ENCODE data around the gene THPO. TPM values are rescaled to one million over a fixed set of nuclear protein-coding genes. Genes with fewer than 3 reads are reported as not detected.

Gene THPO
- total and polyA plus RNA-seq, 9 of the 15 experiments (the other 6 are each of a cell fraction or from before 2014, with no cell fraction given): 0.11 to 1.1 (median 0.35) TPM; not detected in 1

GRCh38 chr3:184362668-184363546 is 15.1 kb downstream of the THPO start (continued):
- TF ChIP-seq ZNF121 (CRISPR knock-in tag; conservative IDR thresholded peaks at IDR 0.05) (no peak; the same call in 1 of the 2 replicates), TEAD1 (CRISPR knock-in tag; IDR thresholded peaks at IDR 0.05) (peak in 1 of 2 experiments; percentile 54; a peak in 1 of 4 replicates), ETS2 (tag; IDR thresholded peaks at IDR 0.05; ENCODE audit: borderline replicate concordance, poor library complexity, severe bottlenecking) (no peak)
- TF ChIP-seq, protein P1, sequence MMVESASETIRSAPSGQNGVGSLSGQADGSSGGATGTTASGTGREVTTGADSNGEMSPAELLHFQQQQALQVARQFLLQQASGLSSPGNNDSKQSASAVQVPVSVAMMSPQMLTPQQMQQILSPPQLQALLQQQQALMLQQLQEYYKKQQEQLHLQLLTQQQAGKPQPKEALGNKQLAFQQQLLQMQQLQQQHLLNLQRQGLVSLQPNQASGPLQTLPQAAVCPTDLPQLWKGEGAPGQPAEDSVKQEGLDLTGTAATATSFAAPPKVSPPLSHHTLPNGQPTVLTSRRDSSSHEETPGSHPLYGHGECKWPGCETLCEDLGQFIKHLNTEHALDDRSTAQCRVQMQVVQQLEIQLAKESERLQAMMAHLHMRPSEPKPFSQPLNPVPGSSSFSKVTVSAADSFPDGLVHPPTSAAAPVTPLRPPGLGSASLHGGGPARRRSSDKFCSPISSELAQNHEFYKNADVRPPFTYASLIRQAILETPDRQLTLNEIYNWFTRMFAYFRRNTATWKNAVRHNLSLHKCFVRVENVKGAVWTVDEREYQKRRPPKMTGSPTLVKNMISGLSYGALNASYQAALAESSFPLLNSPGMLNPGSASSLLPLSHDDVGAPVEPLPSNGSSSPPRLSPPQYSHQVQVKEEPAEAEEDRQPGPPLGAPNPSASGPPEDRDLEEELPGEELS (CRISPR knock-in tag; IDR thresholded peaks at IDR 0.05; ENCODE audit: borderline replicate concordance): peak; percentile 40; the same call in 1 of the 2 replicates
- TF ChIP-seq, protein P2, sequence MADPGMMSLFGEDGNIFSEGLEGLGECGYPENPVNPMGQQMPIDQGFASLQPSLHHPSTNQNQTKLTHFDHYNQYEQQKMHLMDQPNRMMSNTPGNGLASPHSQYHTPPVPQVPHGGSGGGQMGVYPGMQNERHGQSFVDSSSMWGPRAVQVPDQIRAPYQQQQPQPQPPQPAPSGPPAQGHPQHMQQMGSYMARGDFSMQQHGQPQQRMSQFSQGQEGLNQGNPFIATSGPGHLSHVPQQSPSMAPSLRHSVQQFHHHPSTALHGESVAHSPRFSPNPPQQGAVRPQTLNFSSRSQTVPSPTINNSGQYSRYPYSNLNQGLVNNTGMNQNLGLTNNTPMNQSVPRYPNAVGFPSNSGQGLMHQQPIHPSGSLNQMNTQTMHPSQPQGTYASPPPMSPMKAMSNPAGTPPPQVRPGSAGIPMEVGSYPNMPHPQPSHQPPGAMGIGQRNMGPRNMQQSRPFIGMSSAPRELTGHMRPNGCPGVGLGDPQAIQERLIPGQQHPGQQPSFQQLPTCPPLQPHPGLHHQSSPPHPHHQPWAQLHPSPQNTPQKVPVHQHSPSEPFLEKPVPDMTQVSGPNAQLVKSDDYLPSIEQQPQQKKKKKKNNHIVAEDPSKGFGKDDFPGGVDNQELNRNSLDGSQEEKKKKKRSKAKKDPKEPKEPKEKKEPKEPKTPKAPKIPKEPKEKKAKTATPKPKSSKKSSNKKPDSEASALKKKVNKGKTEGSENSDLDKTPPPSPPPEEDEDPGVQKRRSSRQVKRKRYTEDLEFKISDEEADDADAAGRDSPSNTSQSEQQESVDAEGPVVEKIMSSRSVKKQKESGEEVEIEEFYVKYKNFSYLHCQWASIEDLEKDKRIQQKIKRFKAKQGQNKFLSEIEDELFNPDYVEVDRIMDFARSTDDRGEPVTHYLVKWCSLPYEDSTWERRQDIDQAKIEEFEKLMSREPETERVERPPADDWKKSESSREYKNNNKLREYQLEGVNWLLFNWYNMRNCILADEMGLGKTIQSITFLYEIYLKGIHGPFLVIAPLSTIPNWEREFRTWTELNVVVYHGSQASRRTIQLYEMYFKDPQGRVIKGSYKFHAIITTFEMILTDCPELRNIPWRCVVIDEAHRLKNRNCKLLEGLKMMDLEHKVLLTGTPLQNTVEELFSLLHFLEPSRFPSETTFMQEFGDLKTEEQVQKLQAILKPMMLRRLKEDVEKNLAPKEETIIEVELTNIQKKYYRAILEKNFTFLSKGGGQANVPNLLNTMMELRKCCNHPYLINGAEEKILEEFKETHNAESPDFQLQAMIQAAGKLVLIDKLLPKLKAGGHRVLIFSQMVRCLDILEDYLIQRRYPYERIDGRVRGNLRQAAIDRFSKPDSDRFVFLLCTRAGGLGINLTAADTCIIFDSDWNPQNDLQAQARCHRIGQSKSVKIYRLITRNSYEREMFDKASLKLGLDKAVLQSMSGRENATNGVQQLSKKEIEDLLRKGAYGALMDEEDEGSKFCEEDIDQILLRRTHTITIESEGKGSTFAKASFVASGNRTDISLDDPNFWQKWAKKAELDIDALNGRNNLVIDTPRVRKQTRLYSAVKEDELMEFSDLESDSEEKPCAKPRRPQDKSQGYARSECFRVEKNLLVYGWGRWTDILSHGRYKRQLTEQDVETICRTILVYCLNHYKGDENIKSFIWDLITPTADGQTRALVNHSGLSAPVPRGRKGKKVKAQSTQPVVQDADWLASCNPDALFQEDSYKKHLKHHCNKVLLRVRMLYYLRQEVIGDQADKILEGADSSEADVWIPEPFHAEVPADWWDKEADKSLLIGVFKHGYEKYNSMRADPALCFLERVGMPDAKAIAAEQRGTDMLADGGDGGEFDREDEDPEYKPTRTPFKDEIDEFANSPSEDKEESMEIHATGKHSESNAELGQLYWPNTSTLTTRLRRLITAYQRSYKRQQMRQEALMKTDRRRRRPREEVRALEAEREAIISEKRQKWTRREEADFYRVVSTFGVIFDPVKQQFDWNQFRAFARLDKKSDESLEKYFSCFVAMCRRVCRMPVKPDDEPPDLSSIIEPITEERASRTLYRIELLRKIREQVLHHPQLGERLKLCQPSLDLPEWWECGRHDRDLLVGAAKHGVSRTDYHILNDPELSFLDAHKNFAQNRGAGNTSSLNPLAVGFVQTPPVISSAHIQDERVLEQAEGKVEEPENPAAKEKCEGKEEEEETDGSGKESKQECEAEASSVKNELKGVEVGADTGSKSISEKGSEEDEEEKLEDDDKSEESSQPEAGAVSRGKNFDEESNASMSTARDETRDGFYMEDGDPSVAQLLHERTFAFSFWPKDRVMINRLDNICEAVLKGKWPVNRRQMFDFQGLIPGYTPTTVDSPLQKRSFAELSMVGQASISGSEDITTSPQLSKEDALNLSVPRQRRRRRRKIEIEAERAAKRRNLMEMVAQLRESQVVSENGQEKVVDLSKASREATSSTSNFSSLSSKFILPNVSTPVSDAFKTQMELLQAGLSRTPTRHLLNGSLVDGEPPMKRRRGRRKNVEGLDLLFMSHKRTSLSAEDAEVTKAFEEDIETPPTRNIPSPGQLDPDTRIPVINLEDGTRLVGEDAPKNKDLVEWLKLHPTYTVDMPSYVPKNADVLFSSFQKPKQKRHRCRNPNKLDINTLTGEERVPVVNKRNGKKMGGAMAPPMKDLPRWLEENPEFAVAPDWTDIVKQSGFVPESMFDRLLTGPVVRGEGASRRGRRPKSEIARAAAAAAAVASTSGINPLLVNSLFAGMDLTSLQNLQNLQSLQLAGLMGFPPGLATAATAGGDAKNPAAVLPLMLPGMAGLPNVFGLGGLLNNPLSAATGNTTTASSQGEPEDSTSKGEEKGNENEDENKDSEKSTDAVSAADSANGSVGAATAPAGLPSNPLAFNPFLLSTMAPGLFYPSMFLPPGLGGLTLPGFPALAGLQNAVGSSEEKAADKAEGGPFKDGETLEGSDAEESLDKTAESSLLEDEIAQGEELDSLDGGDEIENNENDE (IDR thresholded peaks at IDR 0.05; ENCODE audit: low read depth, low read length): no peak
- TF ChIP-seq, protein P3, sequence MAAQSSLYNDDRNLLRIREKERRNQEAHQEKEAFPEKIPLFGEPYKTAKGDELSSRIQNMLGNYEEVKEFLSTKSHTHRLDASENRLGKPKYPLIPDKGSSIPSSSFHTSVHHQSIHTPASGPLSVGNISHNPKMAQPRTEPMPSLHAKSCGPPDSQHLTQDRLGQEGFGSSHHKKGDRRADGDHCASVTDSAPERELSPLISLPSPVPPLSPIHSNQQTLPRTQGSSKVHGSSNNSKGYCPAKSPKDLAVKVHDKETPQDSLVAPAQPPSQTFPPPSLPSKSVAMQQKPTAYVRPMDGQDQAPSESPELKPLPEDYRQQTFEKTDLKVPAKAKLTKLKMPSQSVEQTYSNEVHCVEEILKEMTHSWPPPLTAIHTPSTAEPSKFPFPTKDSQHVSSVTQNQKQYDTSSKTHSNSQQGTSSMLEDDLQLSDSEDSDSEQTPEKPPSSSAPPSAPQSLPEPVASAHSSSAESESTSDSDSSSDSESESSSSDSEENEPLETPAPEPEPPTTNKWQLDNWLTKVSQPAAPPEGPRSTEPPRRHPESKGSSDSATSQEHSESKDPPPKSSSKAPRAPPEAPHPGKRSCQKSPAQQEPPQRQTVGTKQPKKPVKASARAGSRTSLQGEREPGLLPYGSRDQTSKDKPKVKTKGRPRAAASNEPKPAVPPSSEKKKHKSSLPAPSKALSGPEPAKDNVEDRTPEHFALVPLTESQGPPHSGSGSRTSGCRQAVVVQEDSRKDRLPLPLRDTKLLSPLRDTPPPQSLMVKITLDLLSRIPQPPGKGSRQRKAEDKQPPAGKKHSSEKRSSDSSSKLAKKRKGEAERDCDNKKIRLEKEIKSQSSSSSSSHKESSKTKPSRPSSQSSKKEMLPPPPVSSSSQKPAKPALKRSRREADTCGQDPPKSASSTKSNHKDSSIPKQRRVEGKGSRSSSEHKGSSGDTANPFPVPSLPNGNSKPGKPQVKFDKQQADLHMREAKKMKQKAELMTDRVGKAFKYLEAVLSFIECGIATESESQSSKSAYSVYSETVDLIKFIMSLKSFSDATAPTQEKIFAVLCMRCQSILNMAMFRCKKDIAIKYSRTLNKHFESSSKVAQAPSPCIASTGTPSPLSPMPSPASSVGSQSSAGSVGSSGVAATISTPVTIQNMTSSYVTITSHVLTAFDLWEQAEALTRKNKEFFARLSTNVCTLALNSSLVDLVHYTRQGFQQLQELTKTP (IDR thresholded peaks at IDR 0.05; ENCODE audit: low read depth in 1 of 2, partially characterized antibody in 2 of 2): no peak

Data from K562 (cell line).